HG03469 (cell line): Measurements from ENCODE around the gene SNCA.

Source experiments
- ATAC-seq: cut with Tn5 transposase; IDR thresholded peaks from one replicate; pipeline ENCODE4 v1.9.1; 2021; ENCODE audit warnings: mild to moderate bottlenecking, moderate library complexity, moderate number of reproducible peaks; ENCODE audit not compliant: unreplicated experiment

SNCA gene

GRCh38 chr4:89757154-89757719, 79.7 kb downstream of the SNCA start:
- ATAC-seq, result no peak

- ATAC-seq, result no peak
Observed at GRCh38 chr4:89755220-89755619, 81.7 kb downstream of the SNCA start.

GRCh38 chr4:89754531-89754930, 82.4 kb downstream of the SNCA start:
- no peak for ATAC-seq

GRCh38 chr4:89753601-89754066, 83.3 kb downstream of the SNCA start:
- ATAC-seq, result no peak

GRCh38 chr4:89752932-89753598, 83.9 kb downstream of the SNCA start:
- no peak for ATAC-seq

- ATAC-seq, result no peak
Observed at GRCh38 chr4:89751416-89751815, 85.5 kb downstream of the SNCA start.

GRCh38 chr4:89746377-89746776, 90.6 kb downstream of the SNCA start:
- no peak for ATAC-seq

- ATAC-seq, result no peak
Observed at GRCh38 chr4:89745708-89746107, 91.3 kb downstream of the SNCA start.

GRCh38 chr4:89744914-89745313, 92.0 kb downstream of the SNCA start:
- ATAC-seq, result no peak

GRCh38 chr4:89741768-89742167, 95.2 kb downstream of the SNCA start:
- no peak for ATAC-seq

GRCh38 chr4:89739311-89739988, 97.5 kb downstream of the SNCA start:
- no peak for ATAC-seq

- no peak for ATAC-seq
Observed at GRCh38 chr4:89737888-89738287, 99.1 kb downstream of the SNCA start.

- ATAC-seq, result no peak
Observed at GRCh38 chr4:89733946-89734345, 103.0 kb downstream of the SNCA start.

- no peak for ATAC-seq
Observed at GRCh38 chr4:89727238-89727637, 109.7 kb downstream of the SNCA start.

GRCh38 chr4:89725268-89725667, 111.7 kb downstream of the SNCA start:
- no peak for ATAC-seq

- ATAC-seq, result no peak
Observed at GRCh38 chr4:89724716-89725115, 112.2 kb downstream of the SNCA start.

- no peak for ATAC-seq
Observed at GRCh38 chr4:89723096-89723495, 113.9 kb downstream of the SNCA start.

- ATAC-seq, result no peak
Observed at GRCh38 chr4:89722517-89722916, 114.4 kb downstream of the SNCA start.

- ATAC-seq, result no peak
Observed at GRCh38 chr4:89720981-89721380, 116.0 kb downstream of the SNCA start.

- no peak for ATAC-seq
Observed at GRCh38 chr4:89719536-89720090, 117.3 kb downstream of the SNCA start.

GRCh38 chr4:89716893-89717292, 120.1 kb downstream of the SNCA start:
- ATAC-seq, result no peak

GRCh38 chr4:89715631-89716030, 121.3 kb downstream of the SNCA start:
- ATAC-seq, result no peak
